Stimulated activated CD4-positive, alpha-beta T cell treated with anti-CD3 and anti-CD28 coated beads, Interleukin-15, amount 100 ng/mL, for 24 hours (primary cell): ENCODE data around the gene MROH2A.

Experiments
- DNase-seq: peaks from one replicate; pipeline ENCODE4 v3.0.0-alpha.2; 2020

The MROH2A gene

DNA sequence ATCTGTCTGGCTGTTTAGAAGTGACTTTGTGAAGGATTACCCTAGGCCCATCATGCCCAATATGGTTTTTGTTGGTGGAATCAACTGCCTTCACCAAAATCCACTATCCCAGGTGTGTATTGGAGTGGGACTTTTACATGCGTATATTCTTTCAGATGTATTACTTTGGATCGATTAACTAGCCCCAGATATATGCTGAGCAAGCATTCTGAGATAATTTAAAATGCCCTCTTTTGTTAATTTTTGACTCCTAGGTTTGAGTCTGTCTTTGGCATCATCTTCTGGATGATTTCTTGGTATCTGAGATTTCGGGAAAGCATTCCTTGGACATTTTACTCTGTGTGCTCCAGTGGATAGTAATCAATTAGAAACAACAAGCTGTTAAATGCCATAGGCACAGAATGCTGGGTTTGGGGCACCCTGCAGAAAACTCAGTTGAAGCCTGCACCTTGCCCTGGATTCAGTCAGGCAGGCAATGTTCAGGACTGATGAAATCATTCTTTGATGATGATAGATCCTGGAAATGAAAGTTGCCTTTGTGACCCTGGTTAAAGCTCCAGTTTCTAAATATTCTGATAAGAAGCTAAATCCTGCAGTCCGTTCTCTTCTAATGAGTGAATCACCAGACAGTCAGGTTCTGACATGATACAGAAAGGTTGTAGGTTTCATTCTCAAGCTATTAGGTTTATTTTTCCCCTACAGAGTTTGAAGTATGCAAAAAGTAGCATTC is 16.9 kb upstream of the MROH2A start:
- DNase-seq: no peak

- DNase-seq: no peak
Measured at GRCh38 chr2:233764264-233764663, 13.9 kb upstream of the MROH2A start.

GRCh38 chr2:233764761-233765160 is 13.4 kb upstream of the MROH2A start:
- no peak for DNase-seq

DNA sequence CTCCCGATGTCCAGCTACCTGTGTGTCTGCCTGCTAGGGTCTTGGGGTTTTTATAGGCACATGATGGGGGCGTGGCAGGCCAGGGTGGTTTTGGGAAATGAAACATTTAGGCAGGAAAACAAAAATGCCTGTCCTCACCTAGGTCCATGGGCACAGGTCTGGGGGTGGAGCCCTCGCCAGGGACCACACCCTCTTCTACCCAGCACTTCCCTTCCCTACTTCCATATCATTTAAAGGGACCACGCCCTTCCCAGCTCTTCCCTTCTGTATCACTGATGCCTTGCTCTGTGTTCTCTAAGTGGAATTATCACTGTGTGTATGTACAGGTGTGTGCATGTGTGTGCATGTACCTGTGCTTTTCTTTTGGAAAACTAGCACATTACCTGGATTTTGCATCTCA is 11.7 kb upstream of the MROH2A start:
- no peak for DNase-seq

- DNase-seq: no peak
Measured at GRCh38 chr2:233768076-233768475, 10.1 kb upstream of the MROH2A start.

- no peak for DNase-seq
Measured at GRCh38 chr2:233769260-233769659, 8.9 kb upstream of the MROH2A start.

DNA sequence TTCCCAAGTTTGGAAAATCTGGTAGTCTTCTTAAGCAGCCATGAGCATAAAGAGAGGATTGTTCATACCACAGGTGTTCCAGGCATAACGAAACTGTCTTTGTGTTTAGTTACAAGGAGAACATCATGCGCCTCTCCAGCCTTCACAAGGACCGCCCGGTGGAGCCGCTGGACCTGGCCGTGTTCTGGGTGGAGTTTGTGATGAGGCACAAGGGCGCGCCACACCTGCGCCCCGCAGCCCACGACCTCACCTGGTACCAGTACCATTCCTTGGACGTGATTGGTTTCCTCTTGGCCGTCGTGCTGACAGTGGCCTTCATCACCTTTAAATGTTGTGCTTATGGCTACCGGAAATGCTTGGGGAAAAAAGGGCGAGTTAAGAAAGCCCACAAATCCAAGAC is 6.0 kb upstream of the MROH2A start:
- DNase-seq: no peak

- no peak for DNase-seq
Measured at GRCh38 chr2:233772583-233772982, 5.5 kb upstream of the MROH2A start.

GRCh38 chr2:233773854-233774253 is 4.3 kb upstream of the MROH2A start:
- no peak for DNase-seq

DNA sequence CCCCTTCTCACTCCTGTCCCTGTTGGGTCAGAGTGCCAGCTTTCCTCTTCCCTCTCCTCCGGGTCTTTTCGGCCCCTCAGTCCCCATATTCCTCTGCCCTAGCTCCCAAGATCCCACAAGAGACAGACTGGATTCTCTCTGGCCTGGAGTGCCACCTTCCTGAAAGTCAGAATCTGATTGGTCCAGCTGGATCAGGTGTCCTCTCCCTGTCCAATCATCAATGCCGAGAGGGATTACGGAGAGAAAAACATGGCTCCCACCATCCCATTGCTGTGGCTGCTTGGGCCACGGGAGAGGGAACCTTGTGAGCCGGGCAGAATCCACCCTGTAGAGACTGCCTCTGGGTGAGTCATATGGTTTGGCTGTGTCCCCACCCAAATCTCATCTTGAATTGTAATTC is 2.7 kb upstream of the MROH2A start:
- DNase-seq: no peak

GRCh38 chr2:233779722-233780121 is 1.6 kb downstream of the MROH2A start:
- DNase-seq: no peak

DNA sequence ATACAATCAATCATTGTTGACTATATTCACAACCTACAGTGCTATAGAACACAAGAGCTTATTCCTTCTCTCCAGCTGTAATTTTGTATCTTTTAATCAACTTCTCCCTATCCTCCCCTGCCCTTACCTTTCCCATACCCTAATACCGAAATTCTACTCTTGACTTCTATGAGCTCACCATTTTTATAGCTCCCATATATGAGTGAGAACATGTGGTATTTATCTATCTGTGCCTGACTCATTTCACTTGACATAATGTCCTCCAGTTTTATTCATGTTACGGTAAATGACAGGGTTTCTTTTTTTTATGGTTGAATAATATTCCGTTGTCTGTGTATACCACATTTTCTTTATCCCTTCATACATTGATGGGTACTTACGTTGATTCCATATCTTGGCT is 2.6 kb downstream of the MROH2A start:
- DNase-seq: no peak

DNA sequence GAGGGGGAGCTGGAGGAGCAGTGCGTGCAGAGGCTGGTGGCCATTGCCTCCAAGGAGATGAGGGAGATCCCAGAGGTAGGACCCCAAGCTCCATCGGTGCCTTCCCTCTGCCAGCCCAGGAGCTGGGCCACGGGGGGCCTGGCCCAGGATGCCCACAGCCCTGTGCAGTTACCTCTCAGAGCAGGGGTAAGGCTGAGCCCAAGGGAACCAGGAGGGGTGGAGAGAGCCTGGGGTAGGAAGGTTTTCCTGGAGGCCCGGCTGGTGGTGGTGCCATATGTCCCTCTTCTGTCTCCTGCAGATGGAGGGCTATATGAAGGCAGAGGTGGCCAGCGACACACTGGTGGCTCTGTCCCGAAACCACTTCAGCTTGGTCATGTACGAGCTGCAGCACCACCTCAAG is 11.4 kb downstream of the MROH2A start:
- no peak for DNase-seq

DNA sequence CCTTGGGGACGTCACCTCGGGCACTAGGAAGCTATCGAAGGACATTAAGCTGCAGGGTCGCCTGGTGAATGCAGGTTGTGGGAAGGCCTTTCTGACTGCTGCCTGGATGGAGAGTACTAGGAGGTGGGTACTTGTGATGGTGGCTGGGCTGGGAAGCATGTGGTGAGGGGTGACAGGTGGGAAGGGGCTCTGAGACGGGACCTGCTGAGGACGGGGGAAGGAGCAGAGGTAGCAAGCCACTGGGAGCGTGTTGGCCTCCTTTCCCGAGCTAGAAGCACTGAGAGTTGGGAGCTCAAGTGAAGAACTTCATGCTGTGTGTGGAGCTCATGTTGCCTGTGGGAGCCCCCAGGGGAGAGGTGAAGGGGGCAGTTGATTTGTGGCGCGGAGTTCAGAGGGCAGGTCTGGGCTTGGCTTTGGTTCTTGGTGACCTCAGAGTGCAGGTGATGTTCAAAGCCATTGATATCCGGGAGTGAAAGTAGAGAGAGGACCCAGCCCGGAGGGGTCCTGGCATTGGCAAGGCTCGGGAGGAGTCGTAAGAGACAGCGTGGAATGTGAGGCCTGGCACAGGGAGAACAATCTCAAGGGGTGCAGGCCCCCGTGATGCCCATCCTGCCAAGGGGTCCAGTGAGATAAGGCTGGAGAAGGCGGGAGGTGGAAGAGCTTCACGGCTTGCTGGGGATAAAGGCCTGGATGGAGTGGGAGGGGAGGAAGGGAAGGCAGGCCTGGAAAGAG is 13.2 kb downstream of the MROH2A start:
- no peak for DNase-seq

DNA sequence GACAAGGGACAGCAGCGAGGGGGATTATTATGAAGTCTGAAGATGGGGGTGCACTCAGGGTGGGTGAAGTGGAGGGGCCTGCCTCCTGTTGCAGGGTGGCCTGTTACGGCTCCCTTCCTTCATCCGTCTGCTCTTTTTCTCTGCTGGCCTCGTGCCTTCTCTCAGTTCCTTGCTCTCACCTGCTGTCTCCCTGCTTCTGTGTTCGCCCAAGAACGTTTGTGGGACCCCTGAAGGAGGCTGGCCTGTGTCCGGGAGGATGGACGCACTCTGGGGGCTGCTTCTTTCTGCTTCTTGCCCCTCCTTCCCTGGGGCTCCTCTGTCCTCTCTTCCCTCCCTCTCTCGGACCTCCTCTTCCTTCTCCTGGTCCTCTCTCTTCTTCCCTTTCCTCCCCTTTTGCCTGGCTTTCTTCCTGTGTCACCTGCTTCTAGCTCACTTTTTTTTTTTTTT is 13.8 kb downstream of the MROH2A start:
- DNase-seq: no peak

DNA sequence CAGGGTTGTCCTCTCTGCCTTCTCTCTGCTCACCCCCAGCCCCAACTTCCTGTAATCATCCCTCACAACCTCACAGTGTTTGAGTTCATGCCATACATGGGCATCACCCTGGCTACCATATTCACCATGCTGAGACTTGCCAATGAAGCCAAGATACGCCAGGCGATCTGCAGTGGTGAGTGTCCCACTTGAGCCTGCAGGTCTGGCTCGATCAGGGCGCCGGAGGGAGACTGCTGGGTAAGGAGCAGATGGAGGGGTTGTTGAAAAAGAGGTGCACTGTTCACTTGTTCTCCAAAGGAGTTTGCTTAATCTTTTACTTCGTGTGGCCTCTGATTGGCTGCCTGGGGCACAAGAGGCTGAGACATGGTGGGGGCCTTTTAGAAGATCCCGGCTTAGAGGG is 14.6 kb downstream of the MROH2A start:
- DNase-seq: no peak

DNA sequence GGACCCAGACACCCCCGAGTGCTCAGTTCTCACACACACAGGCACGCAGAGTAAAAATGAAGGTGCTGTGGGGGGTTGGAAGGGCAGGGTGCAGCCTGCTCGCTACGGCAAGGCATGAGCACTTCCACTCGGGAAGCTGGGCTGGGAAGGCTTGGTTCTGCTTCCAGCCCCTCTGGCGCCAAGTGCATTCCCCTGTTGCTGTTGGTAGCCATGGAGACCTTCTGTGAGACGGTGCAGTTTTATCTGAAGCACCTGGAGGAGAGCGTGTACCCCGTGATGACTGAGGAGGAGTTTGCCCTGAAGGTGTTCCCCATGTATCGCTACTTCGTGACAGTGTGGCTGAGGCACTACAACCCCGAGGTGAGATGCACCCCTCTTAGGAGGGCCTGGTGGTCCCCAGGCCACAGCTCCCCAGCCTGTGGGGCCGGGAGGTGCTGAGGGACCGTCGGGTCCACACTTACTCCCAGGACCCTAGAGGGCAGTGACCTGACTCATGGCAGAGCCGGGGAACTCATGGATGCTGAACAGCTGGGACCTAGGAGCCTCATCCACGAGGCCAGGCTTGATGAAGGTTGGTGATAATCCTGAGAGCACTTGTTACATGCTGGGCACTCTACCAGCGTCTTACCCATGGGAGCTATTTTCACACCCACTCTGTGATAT is 15.5 kb downstream of the MROH2A start:
- DNase-seq: no peak

- no peak for DNase-seq
Measured at GRCh38 chr2:233794128-233794658, 16.1 kb downstream of the MROH2A start.

DNA sequence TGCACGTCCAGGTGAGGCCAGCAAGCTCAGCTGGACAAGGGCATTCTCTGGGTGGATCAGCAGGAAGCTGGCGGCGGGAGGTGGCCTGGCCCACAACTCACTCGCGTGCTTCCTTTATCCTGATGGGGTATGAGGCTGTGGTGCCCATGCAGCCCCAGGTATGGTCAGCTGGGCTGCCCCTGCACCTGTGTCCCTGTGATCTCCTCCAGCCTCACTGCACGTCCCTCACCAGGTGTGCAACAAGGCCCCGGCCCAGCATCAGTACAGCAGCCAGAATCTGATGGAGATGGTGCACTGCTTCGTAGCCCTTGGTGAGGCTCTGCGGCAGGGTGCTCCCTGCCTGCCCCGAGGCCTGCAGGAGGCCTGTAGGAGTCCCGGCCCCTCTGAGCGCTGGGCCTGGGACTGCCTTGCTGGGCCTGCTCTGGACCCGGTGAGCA is 17.6 kb downstream of the MROH2A start:
- no peak for DNase-seq

DNA sequence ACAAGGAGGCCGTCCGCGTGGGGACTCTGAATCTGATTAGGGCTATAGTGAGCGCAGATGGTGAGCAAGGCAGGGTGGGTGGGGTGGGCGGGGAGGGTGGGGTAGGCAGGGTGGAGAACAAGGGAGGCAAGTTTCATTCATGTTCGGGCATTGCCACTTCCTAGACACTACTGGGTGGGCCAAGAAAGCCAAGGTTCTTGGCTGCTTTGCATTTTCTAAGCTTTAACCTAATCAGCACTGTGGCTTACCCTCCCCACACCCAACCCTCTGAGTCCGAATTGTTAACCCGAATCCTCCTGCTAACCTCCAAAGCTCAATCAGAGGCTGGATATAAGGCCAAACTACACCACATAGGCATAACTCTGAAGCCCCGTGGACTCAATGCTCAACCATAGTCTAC is 18.1 kb downstream of the MROH2A start:
- DNase-seq: no peak

DNA sequence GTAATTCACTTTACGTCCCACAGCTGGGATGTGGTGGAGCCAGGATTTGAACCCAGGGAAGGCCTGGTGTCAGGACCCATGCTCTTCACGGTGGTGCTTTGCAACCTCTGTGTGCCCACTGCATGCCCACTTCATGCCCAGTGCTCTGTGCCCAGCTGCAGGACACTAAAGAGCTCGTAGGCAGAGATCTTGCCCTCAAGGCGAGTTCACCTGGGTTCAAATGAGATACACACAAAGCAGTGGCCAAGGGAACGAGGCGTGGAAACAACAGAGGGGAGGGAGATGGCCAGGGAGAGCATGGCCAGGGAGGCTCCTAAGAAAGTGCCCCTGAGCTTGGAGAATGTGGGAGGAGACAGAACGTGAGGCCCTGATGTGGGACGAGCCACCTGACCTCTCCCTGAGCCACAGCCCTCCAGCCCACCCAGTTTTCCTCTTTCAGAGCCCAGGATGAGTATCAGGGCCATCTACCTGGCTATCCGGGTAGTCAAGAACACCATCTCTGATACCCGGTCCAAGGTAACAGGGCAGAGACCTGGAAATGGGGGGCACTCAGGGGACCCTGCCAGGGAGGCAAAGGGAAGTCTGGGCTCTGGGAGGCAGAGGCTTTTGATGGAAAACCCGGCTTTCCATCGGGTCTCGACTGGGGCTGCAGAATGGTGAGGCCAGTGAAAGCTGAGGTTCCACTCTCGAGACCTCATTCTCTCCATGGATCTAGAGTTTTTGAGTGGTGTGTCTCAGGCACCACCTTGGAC is 20.4 kb downstream of the MROH2A start:
- no peak for DNase-seq

DNA sequence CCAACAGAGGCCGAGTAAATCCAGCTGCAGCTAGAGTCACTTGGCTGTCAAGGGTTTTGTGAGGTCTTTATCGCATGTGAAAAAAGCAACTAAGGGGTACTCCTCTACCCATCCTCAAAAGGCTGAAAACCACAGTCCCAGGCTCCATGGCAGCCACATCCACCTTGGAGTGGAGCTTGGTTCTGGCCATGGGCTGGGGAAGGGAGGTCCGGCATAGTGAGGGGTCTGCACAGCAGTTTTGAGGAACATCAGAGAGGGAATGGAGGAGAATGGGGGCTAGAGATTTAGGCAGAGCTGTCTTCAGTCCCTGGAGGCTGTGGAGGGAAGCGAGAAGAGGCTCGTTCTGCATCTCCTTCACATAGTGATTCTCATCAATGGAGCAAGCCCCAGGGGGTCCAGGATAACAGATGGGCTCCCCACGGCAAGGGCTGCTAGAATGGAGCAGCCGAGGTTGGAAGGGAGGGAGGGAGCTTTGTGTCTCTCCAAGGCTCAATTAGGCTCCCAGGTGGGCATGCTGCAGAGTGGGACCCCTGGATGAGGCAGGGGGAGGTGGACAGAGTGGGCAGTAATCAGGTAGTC is 21.0 kb downstream of the MROH2A start:
- no peak for DNase-seq

GRCh38 chr2:233799716-233800115 is 21.6 kb downstream of the MROH2A start:
- no peak for DNase-seq
